WTC11 (cell line): ENCODE results near the gene TAS2R42. TPM values are rescaled to one million over a fixed set of nuclear protein-coding genes. Genes with fewer than 3 reads are reported as not detected.

ENCODE experiments used
- ATAC-seq: fragments of 200-7000 bp; cut with Tn5 transposase; 2 replicates; pipeline ENCODE4 v1.10.0; 2021; ENCODE audit warnings: mild to moderate bottlenecking, moderate library complexity
- CTCF ChIA-PET: fragments of 300-600 bp; sonication (Branson Sonifier 250); formaldehyde crosslinking; loops from one replicate; lab custom pipeline; 2021; ENCODE audit warnings: antibody characterized with exemption; lab: Charles Lee
- POLR2A ChIA-PET: fragments of 350-600 bp; sonication (Branson Sonifier 250); formaldehyde crosslinking; loops from one replicate; lab custom pipeline; 2021; ENCODE audit warnings: antibody characterized with exemption; lab: Charles Lee
- DNase-seq: peaks from one replicate; pipeline ENCODE4 v3.0.0; 2021; ENCODE audit warnings: low spot score
- H3K27ac Mint-ChIP-seq: 2 replicates; pipeline ENCODE4 v1.8.0; 2021; ENCODE audit warnings: mixed read lengths
- H3K27me3 Mint-ChIP-seq: 2 replicates; pipeline ENCODE4 v1.8.0; 2021; ENCODE audit warnings: low read depth, mild to moderate bottlenecking, moderate library complexity, mixed read lengths
- H3K36me3 Mint-ChIP-seq: 2 replicates; pipeline ENCODE4 v1.8.0; 2021; ENCODE audit warnings: mixed read lengths
- H3K4me1 Mint-ChIP-seq: 2 replicates; pipeline ENCODE4 v1.8.0; 2022; ENCODE audit warnings: mixed read lengths
- H3K4me3 Mint-ChIP-seq: 2 replicates; pipeline ENCODE4 v1.8.0; 2021; ENCODE audit warnings: mild to moderate bottlenecking, moderate library complexity, mixed read lengths
- H3K9me3 Mint-ChIP-seq: 2 replicates; pipeline ENCODE4 v1.8.0; 2021; ENCODE audit warnings: mixed read lengths
- AFF4 ChIP-seq: sonication (generic); formaldehyde crosslinking; IDR thresholded peaks from 2 replicates; pipeline ENCODE4 v1.8.1; 2023; ENCODE audit warnings: mild to moderate bottlenecking, missing genetic modification reagents, borderline replicate concordance
- AR ChIP-seq: fragments of 250-450 bp; sonication (Bioruptor Pico); IDR thresholded peaks from 2 replicates; pipeline ENCODE4 v1.9.0; 2021; ENCODE audit warnings: mild to moderate bottlenecking
- ATF6 ChIP-seq: sonication (generic); formaldehyde crosslinking; IDR thresholded peaks from 2 replicates; pipeline ENCODE4 v1.8.1; 2023; ENCODE audit warnings: mild to moderate bottlenecking, missing genetic modification reagents
- MAX ChIP-seq: sonication (generic); formaldehyde crosslinking; IDR thresholded peaks from 2 replicates; pipeline ENCODE4 v1.8.0; 2022; ENCODE audit warnings: mild to moderate bottlenecking, missing genetic modification reagents
- RELA ChIP-seq: sonication (generic); formaldehyde crosslinking; IDR thresholded peaks from 2 replicates; pipeline ENCODE4 v1.8.1; 2022; ENCODE audit warnings: missing genetic modification reagents, mild to moderate bottlenecking, borderline replicate concordance
- SMAD3 ChIP-seq: sonication (generic); formaldehyde crosslinking; IDR thresholded peaks from 2 replicates; pipeline ENCODE4 v1.8.0; 2022; ENCODE audit warnings: missing genetic modification reagents, mild to moderate bottlenecking, borderline replicate concordance
- TEAD4 ChIP-seq: sonication (generic); formaldehyde crosslinking; IDR thresholded peaks from 2 replicates; pipeline ENCODE4 v1.8.0; 2022; ENCODE audit warnings: mild to moderate bottlenecking, missing genetic modification reagents
- ZMAT4 ChIP-seq: fragments of 250-450 bp; sonication (Bioruptor Pico); IDR thresholded peaks from 2 replicates; pipeline ENCODE4 v1.9.0; 2021; ENCODE audit warnings: mild to moderate bottlenecking
- ZNF138 ChIP-seq: sonication (generic); formaldehyde crosslinking; conservative IDR thresholded peaks from 2 replicates; pipeline ENCODE4 v1.8.1; 2022; ENCODE audit warnings: mild to moderate bottlenecking, moderate library complexity, missing genetic modification reagents
- ZNF396 ChIP-seq: fragments of 250-450 bp; sonication (Bioruptor Pico); IDR thresholded peaks from 2 replicates; pipeline ENCODE4 v1.8.0; 2021; ENCODE audit warnings: mild to moderate bottlenecking, moderate library complexity, borderline replicate concordance
- ZNF425 ChIP-seq: fragments of 250-450 bp; sonication (Bioruptor Pico); conservative IDR thresholded peaks from 2 replicates; pipeline ENCODE4 v1.9.0; 2021; ENCODE audit warnings: mild to moderate bottlenecking
- ZSCAN18 ChIP-seq: fragments of 250-450 bp; sonication (Bioruptor Pico); IDR thresholded peaks from 2 replicates; pipeline ENCODE4 v2.1.2; 2022; ENCODE audit warnings: mild to moderate bottlenecking, moderate library complexity
- total RNA-seq: library from RNA; stranded (reverse); gene quantifications from 3 replicates; pipeline ENCODE4 v1.2.3, GENCODE V29; 2021

Gene TAS2R42
- total RNA-seq, 1 experiment from 2014 or later: not detected

- TF ChIP-seq AR (CRISPR knock-in tag) (no peak), ZNF425 (CRISPR knock-in tag) (no peak), MAX (CRISPR knock-in tag) (no peak)
Observed at GRCh38 chr12:11209113-11209512, 22.4 kb upstream of the TAS2R42 start (continued).

GRCh38 chr12:11204173-11204572, 17.4 kb upstream of the TAS2R42 start:
- peaks cover 7% of the 10 kb centered on the region for H3K4me1 Mint-ChIP-seq
- CTCF ChIA-PET: interaction anchor here (0.8 kb wide), 1 partner anchor 433 kb away, joined by 3 read pairs; no protein-coding TSS in a partner anchor
- POLR2A ChIA-PET: interaction anchor here (0.7 kb wide), 1 partner anchor 50 kb away, joined by 3 read pairs; no protein-coding TSS in a partner anchor
- DNase-seq (no peak), ATAC-seq (no peak)
- peaks cover 14% of the 10 kb centered on the region for H3K9me3 Mint-ChIP-seq
- no peaks in the 10 kb centered on the region; the same call in 1 of the 2 replicates for H3K27me3 Mint-ChIP-seq
- H3K27ac Mint-ChIP-seq: no peak overlapping the region
- TF ChIP-seq ZNF396 (CRISPR knock-in tag): no peak
- TF ChIP-seq ZMAT4 (CRISPR knock-in tag): no peak
- TF ChIP-seq ZNF138: no peak
- TF ChIP-seq ZSCAN18 (CRISPR knock-in tag): no peak
- TF ChIP-seq SMAD3 (CRISPR knock-in tag): no peak
- no peak for TF ChIP-seq TEAD4 (CRISPR knock-in tag)
- TF ChIP-seq RELA (CRISPR knock-in tag): no peak
- TF ChIP-seq ATF6: no peak
- no peak for TF ChIP-seq AFF4 (CRISPR knock-in tag)
- TF ChIP-seq, all 79 proteins: peak for 0
- Mint-ChIP-seq H3K4me3 (no peak overlapping the region), H3K36me3 (peaks cover 9% of the 10 kb centered on the region)
